T-cell (primary cell): ENCODE results near the gene NOL4L. TPM values are rescaled to one million over a fixed set of nuclear protein-coding genes. Genes with fewer than 3 reads are reported as not detected.

ENCODE experiments used
- ATAC-seq, 4 experiments: fragments of 200-7000 bp in 3 of 4; fragments of 150-1000 bp in 1 of 4; cut with Tn5 transposase; replicated peaks in 1 of 4; 1 replicate in 3 of 4; 2 replicates in 1 of 4; pipeline ENCODE4 v1.10.0; 2021; ENCODE audit warnings: moderate library complexity in 3 of 4, mild to moderate bottlenecking in 2 of 4, moderate number of reproducible peaks in 1 of 4
- CTCF ChIA-PET, 2 donors: fragments of 300-600 bp; sonication (Branson Sonifier 250); formaldehyde crosslinking; loops; one replicate each; lab custom pipeline; 2022; ENCODE audit warnings: antibody characterized with exemption in 2 of 2; lab: Charles Lee
- POLR2A ChIA-PET, 2 donors: fragments of 300-600 bp; sonication (Branson Sonifier 250); formaldehyde crosslinking; loops; one replicate each; lab custom pipeline; 2022; ENCODE audit warnings: antibody characterized with exemption in 2 of 2; lab: Charles Lee
- DNase-seq, 35 experiments: peaks; one replicate each; pipeline versions ENCODE4 v3.0.0 to v3.0.0-alpha.2; 2013 to 2023
- H3K27ac ChIP-seq: one replicate; pipeline ENCODE4 v1.5.1; 2013; ENCODE audit warnings: low read length
- H3K27me3 ChIP-seq, 2 experiments: replicated peaks in 1 of 2; 1 replicate in 1 of 2; 2 replicates in 1 of 2; pipeline versions ENCODE4 v1.6.1 to v1.7.0; 2013; ENCODE audit warnings: low read length in 1 of 2, mixed read lengths in 1 of 2; ENCODE audit not compliant: control insufficient read depth in 2 of 2, insufficient read depth in 2 of 2; ENCODE audit errors: extremely low read depth in 1 of 2
- H3K36me3 ChIP-seq, 2 donors: 1 replicate in 1 of 2; 2 replicates in 1 of 2; pipeline versions ENCODE4 v1.6.1 to v1.7.0; 2013; ENCODE audit warnings: low read length in 1 of 2; ENCODE audit not compliant: control insufficient read depth in 2 of 2, insufficient read depth in 1 of 2; ENCODE audit errors: extremely low read depth in 1 of 2
- H3K4me1 ChIP-seq, 2 experiments: 1 replicate in 1 of 2; 2 replicates in 1 of 2; pipeline versions ENCODE4 v1.6.1 to v1.7.0; 2013; ENCODE audit warnings: low read length in 2 of 2, mixed read lengths in 1 of 2; ENCODE audit not compliant: insufficient read depth in 2 of 2, control insufficient read depth in 1 of 2; ENCODE audit errors: extremely low read depth in 1 of 2
- H3K4me3 ChIP-seq, 2 donors: 1 replicate in 1 of 2; 2 replicates in 1 of 2; pipeline versions ENCODE4 v1.5.1 to v1.7.0; 2013; ENCODE audit warnings: mild to moderate bottlenecking in 2 of 2, low read length in 1 of 2, moderate library complexity in 1 of 2; ENCODE audit not compliant: control insufficient read depth in 1 of 2; ENCODE audit errors: extremely low read depth in 1 of 2
- H3K9me3 ChIP-seq: 2 replicates; pipeline ENCODE4 v1.7.0; 2013
- H3K27ac Mint-ChIP-seq, 2 donors: one replicate each; pipeline ENCODE4 v1.8.0; 2020 to 2021; ENCODE audit warnings: mild to moderate bottlenecking in 2 of 2, mixed read lengths in 2 of 2
- H3K27me3 Mint-ChIP-seq, 2 donors: one replicate each; pipeline ENCODE4 v1.8.0; 2021 to 2022; ENCODE audit warnings: mixed read lengths in 2 of 2
- H3K36me3 Mint-ChIP-seq: one replicate; pipeline ENCODE4 v1.8.0; 2021; ENCODE audit warnings: mixed read lengths
- H3K4me1 Mint-ChIP-seq, 3 donors: one replicate each; pipeline ENCODE4 v1.8.0; 2020 to 2022; ENCODE audit warnings: mixed read lengths in 3 of 3, mild to moderate bottlenecking in 1 of 3
- H3K4me3 Mint-ChIP-seq, 3 donors: one replicate each; pipeline ENCODE4 v1.8.0; 2020 to 2022; ENCODE audit warnings: mild to moderate bottlenecking in 3 of 3, mixed read lengths in 3 of 3, moderate library complexity in 3 of 3
- H3K9me3 Mint-ChIP-seq, 3 donors: one replicate each; pipeline ENCODE4 v1.8.0; 2020 to 2022; ENCODE audit warnings: mixed read lengths in 3 of 3
- WGBS: methylation state at CpG from one replicate; pipeline ENCODE4 v1.1.5; 2013; ENCODE audit warnings: missing lambda C conversion rate; ENCODE audit not compliant: insufficient coverage; 5-methylcytosine and 5-hydroxymethylcytosine counted together
- total RNA-seq, 35 experiments: library from RNA in 6 of 35; stranded (reverse) in 6 of 35; fragments of 120-200 nt in 1 of 35; gene quantifications; one replicate each; pipeline versions ENCODE4 v1.2.1 to v1.2.4 and lab custom pipeline; 2013 to 2026

The NOL4L gene
- total RNA-seq, 5 donors from 2014 or later (not counting 1 experiment from before 2014, with no cell fraction given) = 63.5 to 88.8 (median 74.4) TPM

- ATAC-seq = no peak
- peaks cover 9 to 41% of the 10 kb centered on the region in 2 donors for H3K36me3 ChIP-seq
- peaks cover 39% of the 10 kb centered on the region for H3K36me3 Mint-ChIP-seq
- WGBS = 94% methylated on average over 13 of the region's 14 CpGs
- DNase-seq = no peak
- peaks cover 0 to 4% (median 0%) of the 10 kb centered on the region in 3 donors for H3K9me3 Mint-ChIP-seq
- no peaks in the 10 kb centered on the region for H3K9me3 ChIP-seq
- no peak overlapping the region for H3K4me3 ChIP-seq
- peak overlapping the region; percentile 66 to 76 for H3K27ac Mint-ChIP-seq
- H3K4me1 ChIP-seq = peaks cover 0 to 17% of the 10 kb centered on the region in 2 experiments
- no peaks in the 10 kb centered on the region for H3K27me3 Mint-ChIP-seq
- H3K27ac ChIP-seq = no peak overlapping the region
- ChIA-PET POLR2A (interaction anchor here in 1 of 2 donors (0.5 kb wide), 1 partner anchor 1445 kb away, joined by 3 read pairs; no protein-coding TSS in a partner anchor), CTCF (no interaction called here)
- no peaks in the 10 kb centered on the region for H3K27me3 ChIP-seq
- no peak overlapping the region for H3K4me3 Mint-ChIP-seq
- H3K4me1 Mint-ChIP-seq = peaks cover 46 to 60% (median 51%) of the 10 kb centered on the region in 3 donors
These were observed 94.0 kb downstream of the NOL4L start for GRCh38 chr20:32490942-32491763.

GRCh38 chr20:32488066-32488838 lies 96.9 kb downstream of the NOL4L start:
- Mint-ChIP-seq H3K9me3 (peaks cover 0 to 4% (median 0%) of the 10 kb centered on the region in 3 donors), H3K27me3 (no peaks in the 10 kb centered on the region), H3K36me3 (peaks cover 25% of the 10 kb centered on the region), H3K4me1 (peaks cover 47 to 55% (median 53%) of the 10 kb centered on the region in 3 donors), H3K4me3 (no peak overlapping the region), H3K27ac (peak overlapping the region; percentile 85 to 97)
- Histone ChIP-seq H3K36me3 (peaks cover 9 to 24% of the 10 kb centered on the region in 2 donors), H3K4me3 (no peak overlapping the region), H3K4me1 (peaks cover 7 to 33% of the 10 kb centered on the region in 2 experiments), H3K9me3 (no peaks in the 10 kb centered on the region), H3K27me3 (no peaks in the 10 kb centered on the region), H3K27ac (no peak overlapping the region)
- 93% methylated on average over 3 of the region's 7 CpGs for WGBS
- ChIA-PET POLR2A (no interaction called here), CTCF (interaction anchor here in 1 of 2 donors (0.6 kb wide), 1 partner anchor 21 kb away, joined by 3 read pairs; no protein-coding TSS in a partner anchor)
- ATAC-seq = no peak
- DNase-seq = no peak

DNA sequence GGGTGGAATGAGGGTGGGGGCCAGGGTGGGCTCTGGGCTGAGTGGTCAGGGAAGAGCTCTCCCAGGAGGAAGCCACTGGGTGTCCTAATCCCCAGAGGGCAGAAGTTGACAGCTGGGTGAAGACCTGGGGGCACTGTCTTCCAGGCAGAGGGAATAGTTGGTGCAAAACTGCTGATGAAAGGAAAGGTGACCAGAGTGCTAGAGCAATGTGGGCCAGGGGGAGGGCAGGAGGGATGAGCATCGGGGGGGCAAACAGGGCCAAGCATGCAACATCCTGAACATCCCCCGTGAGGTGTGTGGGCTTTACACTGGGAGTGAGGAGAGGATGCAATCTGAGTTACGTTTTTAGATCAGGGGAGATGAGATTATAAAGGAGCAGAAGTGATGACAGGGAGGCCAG lies 97.8 kb downstream of the NOL4L start:
- Mint-ChIP-seq H3K4me3 (no peak overlapping the region), H3K27ac (peak overlapping the region; percentile 85 to 97), H3K4me1 (peaks cover 46 to 52% (median 48%) of the 10 kb centered on the region in 3 donors), H3K9me3 (peaks cover 0 to 4% (median 0%) of the 10 kb centered on the region in 3 donors), H3K27me3 (no peaks in the 10 kb centered on the region), H3K36me3 (peaks cover 18% of the 10 kb centered on the region)
- DNase-seq = no peak
- POLR2A ChIA-PET = no interaction called here
- Histone ChIP-seq H3K36me3 (peaks cover 9 to 16% of the 10 kb centered on the region in 2 donors), H3K4me1 (peaks cover 8 to 32% of the 10 kb centered on the region in 2 experiments), H3K9me3 (no peaks in the 10 kb centered on the region), H3K4me3 (no peak overlapping the region), H3K27me3 (no peaks in the 10 kb centered on the region), H3K27ac (no peak overlapping the region)
- CTCF ChIA-PET = no interaction called here
- no peak for ATAC-seq
- 86% methylated on average over 3 of the region's 3 CpGs for WGBS

DNA sequence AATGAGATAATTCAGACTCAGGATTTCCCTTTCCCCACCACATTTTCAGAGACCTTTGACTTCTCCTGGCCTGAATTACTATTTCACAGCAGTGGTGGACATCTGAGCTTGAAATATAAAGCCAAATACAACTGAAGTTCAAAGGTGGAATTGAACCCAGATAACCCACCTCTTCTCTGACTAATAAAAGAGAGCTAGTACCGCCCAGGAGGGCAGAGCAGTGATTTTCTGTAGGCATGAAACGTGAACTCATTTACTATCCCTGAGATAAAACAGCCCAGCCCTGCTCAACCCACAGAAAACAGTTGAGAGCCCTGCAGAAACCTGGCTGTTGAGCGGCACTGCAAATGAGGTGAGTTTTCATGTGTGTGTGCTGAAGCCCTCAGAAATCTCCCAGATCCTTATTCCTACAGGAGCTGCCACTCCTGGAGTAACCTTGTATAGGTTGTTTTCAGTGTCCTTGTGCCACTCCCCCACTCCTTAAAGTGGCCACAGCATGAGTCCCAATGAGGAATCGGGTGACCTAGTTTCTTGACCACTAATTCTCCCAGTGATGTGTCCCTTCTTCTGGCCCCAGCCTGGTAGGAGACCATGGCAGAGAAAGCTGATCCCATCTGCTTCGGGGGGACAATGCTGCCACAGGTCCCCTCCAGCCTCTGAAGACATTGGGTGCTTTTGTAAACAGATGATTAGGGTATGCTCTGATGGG lies 99.2 kb downstream of the NOL4L start:
- H3K4me1 Mint-ChIP-seq = peaks cover 38 to 48% (median 42%) of the 10 kb centered on the region in 3 donors
- POLR2A ChIA-PET = interaction anchor here (0.7 kb wide), 2 partner anchors 29 to 1013 kb away, joined by 3 read pairs; no protein-coding TSS in a partner anchor
- DNase-seq (peak in 1 of 35 experiments; percentile 26), ATAC-seq (no peak)
- CTCF ChIA-PET = interaction anchor here in 1 of 2 donors (0.6 to 1.1 kb wide), 4 partner anchors 48 to 200 kb away, joined by 3 to 5 read pairs (median 3); no protein-coding TSS in a partner anchor
- H3K9me3 Mint-ChIP-seq = peaks cover 0 to 4% (median 0%) of the 10 kb centered on the region in 3 donors
- Histone ChIP-seq H3K4me3 (no peak overlapping the region), H3K9me3 (no peaks in the 10 kb centered on the region), H3K36me3 (peaks cover 7 to 9% of the 10 kb centered on the region in 2 donors), H3K27me3 (no peaks in the 10 kb centered on the region), H3K4me1 (peaks cover 22 to 43% of the 10 kb centered on the region in 2 experiments), H3K27ac (peak overlapping the region; percentile 66)
- H3K27me3 Mint-ChIP-seq = no peaks in the 10 kb centered on the region
- peak overlapping the region; percentile 91 to 97 for H3K27ac Mint-ChIP-seq
- no CpG with 5 or more reads among the region's 5 CpGs for WGBS
- H3K36me3 Mint-ChIP-seq = peaks cover 13% of the 10 kb centered on the region
- peak overlapping the region; percentile 85 to 90 (median 88) for H3K4me3 Mint-ChIP-seq

DNA sequence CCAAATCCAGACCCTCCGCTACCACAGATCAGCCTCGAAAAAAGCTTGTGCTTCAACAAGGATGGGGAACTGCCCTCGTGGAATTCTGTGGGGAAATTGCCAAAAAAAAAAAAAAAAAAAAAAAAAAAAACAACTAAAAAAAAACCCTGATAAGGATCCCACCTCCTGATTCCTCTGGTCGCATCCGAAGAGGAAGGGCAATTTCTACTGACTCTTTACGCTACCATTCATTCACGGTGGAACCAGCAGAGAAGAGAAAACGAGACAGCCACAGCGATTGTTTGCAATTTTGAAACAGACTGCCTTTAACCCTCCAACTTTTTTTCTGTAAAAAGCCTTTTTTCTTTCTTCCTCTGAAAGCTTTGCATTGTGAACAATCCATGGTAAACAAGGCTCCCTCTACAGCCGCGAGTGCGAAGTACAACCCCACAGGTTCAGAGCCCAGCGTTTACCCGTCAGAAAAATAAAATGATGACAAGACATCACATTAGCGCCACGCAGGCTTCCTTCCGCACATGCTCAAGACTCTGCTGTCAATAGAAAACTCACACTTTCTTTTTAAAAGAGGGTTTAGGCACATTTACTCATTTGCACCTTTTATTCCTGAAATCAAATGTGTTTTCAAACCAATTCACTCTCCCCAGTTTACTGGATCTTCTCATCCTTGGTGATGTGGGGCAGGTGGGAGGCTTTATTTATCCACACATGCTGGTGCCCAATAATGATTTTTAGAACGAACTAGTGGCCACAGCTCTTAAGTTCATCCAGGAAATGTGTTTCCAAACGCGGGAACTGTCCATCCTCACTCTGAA lies 100.0 kb downstream of the NOL4L start:
- ChIA-PET CTCF (interaction anchor here (0.6 to 1.1 kb wide), 4 partner anchors 48 to 162 kb away, joined by 3 to 5 read pairs (median 3); no protein-coding TSS in a partner anchor), POLR2A (interaction anchor here (0.6 to 0.7 kb wide), 4 partner anchors 23 to 1013 kb away, joined by 3 to 5 read pairs (median 3); no protein-coding TSS in a partner anchor)
- Histone ChIP-seq H3K36me3 (peaks cover 5 to 7% of the 10 kb centered on the region in 2 donors), H3K4me3 (peak overlapping the region; percentile 73 to 81), H3K9me3 (no peaks in the 10 kb centered on the region), H3K27me3 (no peaks in the 10 kb centered on the region), H3K27ac (peak overlapping the region; percentile 66), H3K4me1 (peaks cover 23 to 50% of the 10 kb centered on the region in 2 experiments)
- peaks cover 0 to 4% (median 0%) of the 10 kb centered on the region in 3 donors for H3K9me3 Mint-ChIP-seq
- ATAC-seq = peak; percentile 77 to 85 (median 80)
- H3K36me3 Mint-ChIP-seq = peaks cover 8% of the 10 kb centered on the region
- H3K4me1 Mint-ChIP-seq = peaks cover 39 to 51% (median 45%) of the 10 kb centered on the region in 3 donors
- DNase-seq = peak; percentile 62 to 93 (median 85)
- WGBS = 4% methylated on average over 12 of the region's 20 CpGs
- no peaks in the 10 kb centered on the region for H3K27me3 Mint-ChIP-seq
- peak overlapping the region; percentile 85 to 90 (median 88) for H3K4me3 Mint-ChIP-seq
- peak overlapping the region; percentile 91 to 97 for H3K27ac Mint-ChIP-seq
